ENCODE results near the gene DPP6.

GRCh38 chr7:154304231-154304630, 252.0 kb downstream of the DPP6 start:
- TF ChIP-seq CTCF (conservative IDR thresholded peaks at IDR 0.05; ENCODE audit: low read depth, low read length) (no peak), EZH2 (IDR thresholded peaks at IDR 0.05; ENCODE audit: low read length, unreplicated experiment) (no peak)
